Rectal smooth muscle tissue (tissue), 1 donor: ENCODE measurements around the gene LRRK2.
"Not testable (repeated sequence)": the region's sequence is repeated elsewhere in the genome, so short reads cannot be mapped to it uniquely, and the experiment has no call there.

Source experiments
- H3K27ac ChIP-seq: one replicate; pipeline ENCODE4 v1.7.0; 2013; ENCODE audit warnings: low read depth, low read length, inconsistent platforms
- H3K27me3 ChIP-seq: one replicate; pipeline ENCODE4 v1.7.0; 2013; ENCODE audit warnings: low read length; ENCODE audit not compliant: control insufficient read depth, insufficient read depth
- H3K36me3 ChIP-seq: one replicate; pipeline ENCODE4 v1.7.0; 2013; ENCODE audit warnings: low read length; ENCODE audit not compliant: control insufficient read depth, insufficient read depth
- H3K4me1 ChIP-seq: one replicate; pipeline ENCODE4 v1.7.0; 2013; ENCODE audit warnings: low read length; ENCODE audit not compliant: control insufficient read depth, insufficient read depth
- H3K4me3 ChIP-seq: one replicate; pipeline ENCODE4 v1.7.0; 2013; ENCODE audit warnings: low read length
- H3K9ac ChIP-seq: one replicate; pipeline ENCODE4 v1.7.0; 2013; ENCODE audit warnings: low read length

LRRK2 gene

GRCh38 chr12:40238979-40239378 is 14.2 kb downstream of the LRRK2 start:
- H3K36me3 ChIP-seq, result no peaks in the 10 kb centered on the region
- no peaks in the 10 kb centered on the region for H3K4me1 ChIP-seq
- H3K9ac ChIP-seq, result no peak overlapping the region
- H3K27me3 ChIP-seq, result no peaks in the 10 kb centered on the region
- H3K27ac ChIP-seq, result no peak overlapping the region
- no peak overlapping the region for H3K4me3 ChIP-seq

DNA sequence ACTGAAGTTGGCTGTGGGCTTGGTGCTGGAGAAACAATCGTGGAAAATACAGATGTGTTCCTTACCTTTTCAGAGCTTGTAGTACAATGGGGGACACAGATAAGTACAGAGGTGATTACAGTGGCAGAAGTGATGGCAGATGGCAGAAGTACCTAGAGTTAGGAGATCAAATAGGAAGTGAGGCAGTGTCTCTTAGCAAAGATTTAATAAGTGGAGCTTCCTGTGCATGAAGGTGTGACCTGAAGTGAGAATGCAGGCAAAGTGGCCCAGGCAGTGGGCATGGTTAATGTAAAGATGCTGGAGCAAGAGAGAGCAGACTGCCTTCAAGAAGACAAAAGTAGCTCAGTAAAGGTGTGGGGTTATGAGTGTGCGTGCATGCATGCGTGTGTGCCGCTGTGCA is 16.0 kb downstream of the LRRK2 start:
- Histone ChIP-seq H3K4me1 (no peaks in the 10 kb centered on the region), H3K36me3 (no peaks in the 10 kb centered on the region), H3K27me3 (no peaks in the 10 kb centered on the region), H3K9ac (no peak overlapping the region), H3K27ac (no peak overlapping the region), H3K4me3 (no peak overlapping the region)

DNA sequence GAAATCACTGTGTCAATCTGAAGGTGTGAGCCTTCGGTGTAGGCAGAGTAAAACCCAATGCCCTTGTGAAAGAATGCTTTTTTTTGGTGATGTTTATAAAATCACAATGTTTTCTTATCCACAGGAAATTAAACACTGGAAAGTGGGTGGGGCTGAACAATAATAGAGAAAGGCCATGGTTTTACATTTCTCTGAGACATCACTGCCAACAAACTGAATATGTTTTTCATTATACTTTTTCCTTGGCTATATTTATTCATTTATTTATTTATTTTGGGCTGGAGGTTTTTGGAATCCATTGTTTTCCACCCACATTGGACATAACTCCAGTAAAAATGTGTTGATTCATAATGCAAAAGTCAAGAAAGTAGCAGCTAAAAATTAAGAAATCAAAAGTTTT is 16.9 kb downstream of the LRRK2 start:
- Histone ChIP-seq H3K36me3 (no peaks in the 10 kb centered on the region), H3K27ac (no peak overlapping the region), H3K9ac (no peak overlapping the region), H3K4me3 (no peak overlapping the region), H3K27me3 (no peaks in the 10 kb centered on the region), H3K4me1 (no peaks in the 10 kb centered on the region)

DNA sequence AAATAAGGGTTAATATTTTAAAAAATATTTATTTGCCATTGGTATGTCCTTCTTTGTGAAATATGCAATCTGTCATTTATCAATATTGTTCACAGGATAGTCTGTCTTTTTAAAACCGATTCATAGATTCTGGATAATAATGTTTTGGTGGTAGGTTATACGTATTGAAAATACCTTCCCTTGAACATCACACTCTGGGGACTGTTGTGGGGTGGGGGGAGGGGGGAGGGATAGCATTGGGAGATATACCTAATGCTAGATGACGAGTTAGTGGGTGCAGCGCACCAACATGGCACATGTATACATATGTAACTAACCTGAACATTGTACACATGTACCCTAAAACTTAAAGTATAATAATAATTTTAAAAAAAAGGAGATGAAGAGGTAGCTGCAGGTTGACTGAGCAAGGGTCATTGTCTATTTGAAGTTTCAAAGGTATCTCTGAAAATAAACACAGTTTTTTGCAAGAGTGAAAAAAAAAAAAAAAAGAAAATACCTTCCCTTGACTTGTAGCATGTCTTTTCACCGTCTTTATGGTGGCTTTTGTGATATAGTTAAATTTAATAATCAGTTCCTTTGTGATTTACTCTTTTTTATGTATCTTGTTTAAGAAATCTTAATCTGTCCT is 19.8 kb downstream of the LRRK2 start:
- H3K27me3 ChIP-seq, H3K9ac ChIP-seq, H3K4me3 ChIP-seq, H3K4me1 ChIP-seq, H3K27ac ChIP-seq, H3K36me3 ChIP-seq: not testable (repeated sequence)

DNA sequence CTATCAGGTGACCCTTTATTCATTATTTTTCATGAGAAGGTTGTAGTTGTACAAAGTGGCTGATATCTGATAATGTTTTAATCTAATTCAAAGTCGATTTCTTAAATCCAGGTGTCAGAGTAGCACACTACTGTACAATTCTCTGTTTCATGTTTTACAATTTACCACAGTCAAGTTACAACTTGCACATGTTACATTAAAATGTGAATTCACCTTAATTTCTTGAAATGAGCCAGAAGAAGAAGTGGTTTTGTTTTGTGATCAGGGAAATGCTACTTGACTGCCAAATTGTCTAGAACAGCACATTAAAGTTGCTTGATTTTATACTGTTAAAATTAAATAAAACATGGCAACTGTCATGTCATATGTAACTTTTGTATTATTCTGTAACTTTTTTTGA is 23.2 kb downstream of the LRRK2 start:
- H3K4me3 ChIP-seq, result no peak overlapping the region
- no peaks in the 10 kb centered on the region for H3K4me1 ChIP-seq
- H3K36me3 ChIP-seq, result peaks cover 3% of the 10 kb centered on the region
- no peak overlapping the region for H3K9ac ChIP-seq
- no peaks in the 10 kb centered on the region for H3K27me3 ChIP-seq
- no peak overlapping the region for H3K27ac ChIP-seq

DNA sequence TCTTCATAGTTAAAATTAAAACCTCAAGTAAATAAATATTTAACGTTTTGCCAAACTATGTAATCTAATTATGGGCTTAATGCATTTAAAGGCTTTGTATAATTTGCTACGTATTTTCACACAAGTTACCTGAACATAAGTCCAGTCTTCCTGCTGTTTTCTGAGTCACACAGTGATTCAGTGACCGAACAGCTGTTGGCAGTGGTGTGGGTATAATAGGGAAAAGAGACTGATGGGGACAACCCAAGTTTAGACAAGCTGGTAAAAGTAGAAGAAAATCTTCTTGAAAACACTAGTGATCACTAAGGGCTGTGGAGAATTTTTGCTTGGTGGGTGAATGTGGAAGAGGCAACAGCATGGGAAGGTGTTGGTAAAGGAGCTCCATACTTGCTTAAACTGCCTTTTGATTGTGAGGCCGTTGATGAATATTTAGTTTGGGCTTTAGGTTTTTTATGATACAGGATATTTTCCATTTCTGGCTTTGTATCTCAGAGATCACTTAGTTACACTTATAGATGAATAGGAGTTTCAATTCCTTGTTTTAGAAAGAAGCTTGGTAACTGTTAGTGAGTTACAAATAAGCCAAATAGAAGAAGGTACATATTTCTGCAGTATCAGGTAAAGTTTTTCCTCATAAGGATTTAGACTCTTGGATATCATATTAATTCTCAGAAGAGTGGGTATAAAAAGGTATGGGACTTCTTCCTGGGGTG is 23.9 kb downstream of the LRRK2 start:
- Histone ChIP-seq H3K27ac (no peak overlapping the region), H3K9ac (no peak overlapping the region), H3K4me1 (no peaks in the 10 kb centered on the region), H3K36me3 (peaks cover 3% of the 10 kb centered on the region), H3K27me3 (no peaks in the 10 kb centered on the region), H3K4me3 (no peak overlapping the region)

- H3K27ac ChIP-seq, H3K36me3 ChIP-seq, H3K9ac ChIP-seq, H3K4me3 ChIP-seq, H3K27me3 ChIP-seq, H3K4me1 ChIP-seq: not testable (repeated sequence)
Measured at GRCh38 chr12:40250652-40251051, 25.9 kb downstream of the LRRK2 start.

DNA sequence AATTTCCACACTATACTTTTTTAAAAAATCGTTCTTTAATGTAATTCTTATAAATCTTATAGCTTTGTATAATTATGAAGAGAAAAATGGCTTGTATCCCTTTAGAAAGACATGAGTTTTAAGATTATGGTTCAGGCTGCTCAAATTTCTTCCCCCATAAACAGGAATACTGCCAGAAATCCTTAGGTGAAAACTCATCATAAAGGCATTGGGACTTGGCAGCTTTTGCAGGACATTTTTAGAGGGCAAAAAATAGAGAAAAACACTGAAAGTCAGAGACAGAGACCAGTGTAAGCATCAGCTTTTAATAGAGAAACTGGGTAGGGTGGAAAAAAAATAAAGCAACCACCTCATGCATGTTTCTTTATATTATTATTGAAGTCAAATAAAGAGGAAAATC is 29.1 kb downstream of the LRRK2 start:
- H3K27ac ChIP-seq, result no peak overlapping the region
- H3K27me3 ChIP-seq, result no peaks in the 10 kb centered on the region
- H3K9ac ChIP-seq, result no peak overlapping the region
- no peak overlapping the region for H3K4me3 ChIP-seq
- peaks cover 3% of the 10 kb centered on the region for H3K36me3 ChIP-seq
- no peaks in the 10 kb centered on the region for H3K4me1 ChIP-seq

GRCh38 chr12:40254455-40255085 is 29.8 kb downstream of the LRRK2 start:
- no peak overlapping the region for H3K27ac ChIP-seq
- H3K36me3 ChIP-seq, result peaks cover 3% of the 10 kb centered on the region
- H3K27me3 ChIP-seq, result no peaks in the 10 kb centered on the region
- no peaks in the 10 kb centered on the region for H3K4me1 ChIP-seq
- H3K4me3 ChIP-seq, result no peak overlapping the region
- no peak overlapping the region for H3K9ac ChIP-seq

- no peaks in the 10 kb centered on the region for H3K4me1 ChIP-seq
- H3K27ac ChIP-seq, result no peak overlapping the region
- no peak overlapping the region for H3K4me3 ChIP-seq
- no peak overlapping the region for H3K9ac ChIP-seq
- H3K27me3 ChIP-seq, result no peaks in the 10 kb centered on the region
- no peaks in the 10 kb centered on the region for H3K36me3 ChIP-seq
Measured at GRCh38 chr12:40258371-40258770, 33.6 kb downstream of the LRRK2 start.

GRCh38 chr12:40261937-40262336 is 37.1 kb downstream of the LRRK2 start:
- Histone ChIP-seq H3K27me3 (no peaks in the 10 kb centered on the region), H3K4me1 (no peaks in the 10 kb centered on the region), H3K36me3 (peaks cover 4% of the 10 kb centered on the region), H3K9ac (no peak overlapping the region), H3K27ac (no peak overlapping the region), H3K4me3 (no peak overlapping the region)

GRCh38 chr12:40262657-40263056 is 37.9 kb downstream of the LRRK2 start:
- Histone ChIP-seq H3K27me3 (no peaks in the 10 kb centered on the region), H3K27ac (no peak overlapping the region), H3K4me3 (no peak overlapping the region), H3K36me3 (peaks cover 4% of the 10 kb centered on the region), H3K4me1 (peaks cover 3% of the 10 kb centered on the region), H3K9ac (no peak overlapping the region)
